Liver (tissue), 9 donors: ENCODE data around the gene PNPLA3. TPM values are rescaled to one million over a fixed set of nuclear protein-coding genes. Genes with fewer than 3 reads are reported as not detected.

Experiments
- DNase-seq: peaks from one replicate; pipeline ENCODE4 v3.0.0-alpha.2; 2017; ENCODE audit warnings: low spot score
- H3K27ac ChIP-seq, 2 donors: one replicate each; pipeline ENCODE4 v1.7.0; 2013; ENCODE audit warnings: inconsistent platforms in 2 of 2, low read length in 2 of 2, control low read depth in 1 of 2, low read depth in 1 of 2, mild to moderate bottlenecking in 1 of 2
- H3K27me3 ChIP-seq, 4 donors: one replicate each; pipeline versions ENCODE4 v1.6.1 to v1.7.0; 2013; ENCODE audit warnings: low read length in 3 of 4, inconsistent platforms in 1 of 4, mild to moderate bottlenecking in 1 of 4, moderate library complexity in 1 of 4; ENCODE audit not compliant: control insufficient read depth in 4 of 4, insufficient read depth in 4 of 4
- H3K36me3 ChIP-seq, 4 donors: one replicate each; pipeline versions ENCODE4 v1.6.1 to v1.7.0; 2013; ENCODE audit warnings: low read length in 3 of 4, mild to moderate bottlenecking in 3 of 4, low read depth in 1 of 4, moderate library complexity in 1 of 4; ENCODE audit not compliant: control insufficient read depth in 4 of 4, insufficient read depth in 3 of 4
- H3K4me1 ChIP-seq, 4 donors: one replicate each; pipeline versions ENCODE4 v1.6.1 to v1.7.0; 2013; ENCODE audit warnings: low read length in 3 of 4, mild to moderate bottlenecking in 3 of 4, moderate library complexity in 1 of 4; ENCODE audit not compliant: control insufficient read depth in 4 of 4, insufficient read depth in 4 of 4
- H3K4me3 ChIP-seq, 3 donors: one replicate each; pipeline versions ENCODE4 v1.6.1 to v1.7.0; 2013; ENCODE audit warnings: low read length in 3 of 3, control low read depth in 1 of 3, low read depth in 1 of 3, mild to moderate bottlenecking in 1 of 3
- H3K9ac ChIP-seq, 2 donors: one replicate each; pipeline ENCODE4 v1.7.0; 2013; ENCODE audit warnings: low read length in 2 of 2, mild to moderate bottlenecking in 2 of 2, moderate library complexity in 2 of 2, control low read depth in 1 of 2, low read depth in 1 of 2
- H3K9me3 ChIP-seq, 4 donors: one replicate each; pipeline versions ENCODE4 v1.6.1 to v1.7.0; 2013; ENCODE audit warnings: low read length in 3 of 4; ENCODE audit not compliant: control insufficient read depth in 4 of 4
- CTCF ChIP-seq: fragments of 150-350 bp; IDR thresholded peaks from 2 replicates; pipeline ENCODE4 v1.5.1; 2017; ENCODE audit warnings: improper control_type of control experiment, low read depth, low read length; ENCODE audit not compliant: missing input control
- EGR1 ChIP-seq, 2 donors: IDR thresholded peaks; 2 replicates each; pipeline ENCODE4 v1.6.1; 2016 to 2018; ENCODE audit warnings: antibody characterized with exemption in 2 of 2, low read depth in 2 of 2
- FOXA1 ChIP-seq: IDR thresholded peaks from 2 replicates; pipeline ENCODE4 v1.6.1; 2016; ENCODE audit warnings: antibody characterized with exemption
- FOXA2 ChIP-seq: IDR thresholded peaks from 2 replicates; pipeline ENCODE4 v1.6.1; 2016; ENCODE audit warnings: antibody characterized with exemption
- GABPA ChIP-seq, 2 donors: IDR thresholded peaks in 1 of 2; conservative IDR thresholded peaks in 1 of 2; 2 replicates each; pipeline ENCODE4 v1.6.1; 2016; ENCODE audit warnings: antibody characterized with exemption in 2 of 2, mild to moderate bottlenecking in 1 of 2, moderate library complexity in 1 of 2
- HNF4A ChIP-seq, 2 donors: conservative IDR thresholded peaks; 2 replicates each; pipeline ENCODE4 v1.6.1; 2016; ENCODE audit warnings: antibody characterized with exemption in 2 of 2, mild to moderate bottlenecking in 2 of 2
- HNF4G ChIP-seq: IDR thresholded peaks from 2 replicates; pipeline ENCODE4 v1.6.1; 2016; ENCODE audit warnings: antibody characterized with exemption
- JUND ChIP-seq, 2 donors: IDR thresholded peaks; 2 replicates each; pipeline ENCODE4 v1.6.1; 2016; ENCODE audit warnings: antibody characterized with exemption in 2 of 2
- NR2F2 ChIP-seq: IDR thresholded peaks from 2 replicates; pipeline ENCODE4 v1.6.1; 2016; ENCODE audit warnings: antibody characterized with exemption
- RAD21 ChIP-seq, 2 donors: IDR thresholded peaks; 2 replicates each; pipeline ENCODE4 v1.6.1; 2016; ENCODE audit warnings: antibody characterized with exemption in 2 of 2, mild to moderate bottlenecking in 2 of 2
- REST ChIP-seq: IDR thresholded peaks from 2 replicates; pipeline ENCODE4 v1.6.1; 2016; ENCODE audit warnings: antibody characterized with exemption, mild to moderate bottlenecking
- RXRA ChIP-seq, 2 donors: IDR thresholded peaks; 2 replicates each; pipeline ENCODE4 v1.6.1; 2017 to 2018; ENCODE audit warnings: antibody characterized with exemption in 2 of 2, mild to moderate bottlenecking in 1 of 2
- SP1 ChIP-seq: IDR thresholded peaks from 2 replicates; pipeline ENCODE4 v1.6.1; 2018; ENCODE audit warnings: antibody characterized with exemption, mild to moderate bottlenecking
- TAF1 ChIP-seq: conservative IDR thresholded peaks from 2 replicates; pipeline ENCODE4 v1.6.1; 2016; ENCODE audit warnings: antibody characterized with exemption, mild to moderate bottlenecking
- YY1 ChIP-seq: IDR thresholded peaks from 2 replicates; pipeline ENCODE4 v1.6.1; 2016; ENCODE audit warnings: antibody characterized with exemption, mild to moderate bottlenecking
- ZBTB33 ChIP-seq: IDR thresholded peaks from 2 replicates; pipeline ENCODE4 v1.6.1; 2016; ENCODE audit warnings: antibody characterized with exemption
- WGBS: extraction: QIAGEN DNeasy Blood & Tissue Kit; methylation state at CpG from one replicate; pipeline ENCODE4 v1.1.7; 2013; 5-methylcytosine and 5-hydroxymethylcytosine counted together
- polyA plus RNA-seq, 2 donors: library from polyadenylated mRNA; stranded (reverse) in 1 of 2; unstranded in 1 of 2; fragments of 200-250 nt in 1 of 2; fragments of >200 nt in 1 of 2; fragmentation: Nextera tagmentation in 1 of 2; extraction: Ambion mirVana in 1 of 2; gene quantifications; one replicate each; pipeline versions ENCODE4 v1.2.1 to v1.2.3, GENCODE V29; 2013 to 2015
- total RNA-seq, 2 donors: library from RNA; depleted of rRNA; stranded (reverse); fragments of >200 nt; gene quantifications; one replicate each; pipeline ENCODE4 v1.2.3, GENCODE V29; 2014
- TF ChIP-seq, protein P1 (sequence below): IDR thresholded peaks from 2 replicates; pipeline ENCODE4 v1.6.1; 2016; ENCODE audit warnings: antibody characterized with exemption
- donor health status: healthy.
- donor health status: healthy.
- donor health status: healthy.
- donor health status: healthy.
- donor health status: healthy.

Gene PNPLA3
- total and polyA plus RNA-seq, 4 donors: 15.9 to 59.1 (median 24.8) TPM

DNA sequence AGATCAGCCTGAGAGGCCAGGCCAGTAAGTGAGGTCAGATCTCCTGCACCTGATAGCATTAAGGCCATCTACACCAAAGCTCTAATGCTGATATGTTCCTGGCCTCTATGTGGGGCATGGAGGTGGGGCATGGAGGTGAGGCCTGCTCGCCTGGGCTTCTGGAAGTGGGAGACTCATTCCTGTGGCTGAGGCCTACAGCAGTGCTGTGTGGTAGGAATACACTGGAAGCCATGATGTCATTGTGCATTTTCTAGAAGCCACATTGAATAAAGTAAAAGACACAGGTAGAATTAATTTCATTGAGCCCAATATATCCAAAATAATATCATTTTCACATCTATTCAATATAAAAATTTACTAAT, 2.7 kb downstream of the PNPLA3 start:
- no peak for DNase-seq
- H3K27ac ChIP-seq: peak overlapping the region; percentile 94 to 95
- 40% methylated on average over 1 of the region's 1 CpG for WGBS
- H3K27me3 ChIP-seq: no peaks in the 10 kb centered on the region
- peaks cover 11 to 47% (median 43%) of the 10 kb centered on the region in 4 donors for H3K4me1 ChIP-seq
- peak overlapping the region in 1 of 2 donors; percentile 36 for H3K9ac ChIP-seq
- peak overlapping the region in 1 of 3 donors; percentile 43 for H3K4me3 ChIP-seq
- H3K36me3 ChIP-seq: peaks cover 1 to 15% (median 11%) of the 10 kb centered on the region in 4 donors
- no peak for TF ChIP-seq EGR1 (IDR thresholded peaks at IDR 0.05; ENCODE audit: low read depth in 2 of 2)
- TF ChIP-seq FOXA2: no peak
- TF ChIP-seq HNF4A (conservative IDR thresholded peaks at IDR 0.05): no peak
- no peak for TF ChIP-seq RAD21 (IDR thresholded peaks at IDR 0.05)
- no peak for TF ChIP-seq HNF4G
- TF ChIP-seq CTCF: no peak
- no peak for TF ChIP-seq NR2F2
- no peak for TF ChIP-seq ZBTB33
- no peak for TF ChIP-seq SP1
- no peak for TF ChIP-seq YY1
- no peak for TF ChIP-seq FOXA1
- TF ChIP-seq REST: no peak
- TF ChIP-seq, protein P1, sequence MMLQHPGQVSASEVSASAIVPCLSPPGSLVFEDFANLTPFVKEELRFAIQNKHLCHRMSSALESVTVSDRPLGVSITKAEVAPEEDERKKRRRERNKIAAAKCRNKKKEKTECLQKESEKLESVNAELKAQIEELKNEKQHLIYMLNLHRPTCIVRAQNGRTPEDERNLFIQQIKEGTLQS: no peak
- no peak for TF ChIP-seq GABPA (IDR thresholded peaks at IDR 0.05 in 1 of 2, conservative IDR thresholded peaks at IDR 0.05 in 1 of 2)
- TF ChIP-seq TAF1: no peak
- H3K9me3 ChIP-seq: no peaks in the 10 kb centered on the region

GRCh38 chr22:43928468-43928867, 4.9 kb downstream of the PNPLA3 start:
- no peak for DNase-seq
- peaks cover 11 to 48% (median 41%) of the 10 kb centered on the region in 4 donors for H3K4me1 ChIP-seq
- peaks cover 4 to 36% (median 30%) of the 10 kb centered on the region in 4 donors for H3K36me3 ChIP-seq
- no peaks in the 10 kb centered on the region for H3K27me3 ChIP-seq
- H3K9ac ChIP-seq: no peak overlapping the region
- WGBS: 37% methylated on average over 5 of the region's 5 CpGs
- peak overlapping the region; percentile 16 to 62 for H3K27ac ChIP-seq
- no peaks in the 10 kb centered on the region for H3K9me3 ChIP-seq
- no peak overlapping the region for H3K4me3 ChIP-seq
- TF ChIP-seq TAF1 (no peak), HNF4G (peak; percentile 97), RAD21 (IDR thresholded peaks at IDR 0.05) (peak in 1 of 2 donors; percentile 26), RXRA (IDR thresholded peaks at IDR 0.05) (peak; percentile 98), EGR1 (IDR thresholded peaks at IDR 0.05; ENCODE audit: low read depth in 2 of 2) (no peak), YY1 (peak; percentile 39), GABPA (IDR thresholded peaks at IDR 0.05 in 1 of 2, conservative IDR thresholded peaks at IDR 0.05 in 1 of 2) (peak in 1 of 2 donors; percentile 48), CTCF (no peak), REST (no peak), JUND (IDR thresholded peaks at IDR 0.05) (peak in 1 of 2 donors; percentile 56), FOXA1 (no peak)
